H9 (cell line): Measurements from ENCODE around the gene ZNF396. TPM values are rescaled to one million over a fixed set of nuclear protein-coding genes. Genes with fewer than 3 reads are reported as not detected.

Source experiments
- DNase-seq: peaks from one replicate; pipeline ENCODE4 v3.0.0-alpha.2; 2017
- H2AFZ ChIP-seq: one replicate; pipeline ENCODE4 v1.6.1; 2013; ENCODE audit warnings: mild to moderate bottlenecking, low read length, control low read depth, moderate library complexity
- H2AK5ac ChIP-seq: 2 replicates; pipeline ENCODE4 v1.6.1; 2013; ENCODE audit warnings: low read length, control low read depth, mixed read lengths; ENCODE audit not compliant: insufficient read length
- H2BK120ac ChIP-seq: one replicate; pipeline ENCODE4 v1.6.1; 2013; ENCODE audit warnings: low read depth, mild to moderate bottlenecking, low read length, control low read depth, inconsistent platforms; ENCODE audit not compliant: poor library complexity, severe bottlenecking
- H2BK12ac ChIP-seq: 2 replicates; pipeline ENCODE4 v1.6.1; 2013; ENCODE audit warnings: low read length, control low read depth, mixed read lengths, low read depth; ENCODE audit not compliant: insufficient read length
- H2BK15ac ChIP-seq: 2 replicates; pipeline ENCODE4 v1.6.1; 2013; ENCODE audit warnings: low read depth, low read length, control low read depth
- H2BK20ac ChIP-seq: one replicate; pipeline ENCODE4 v1.6.1; 2013; ENCODE audit warnings: low read depth, mild to moderate bottlenecking, low read length, control low read depth, inconsistent platforms; ENCODE audit not compliant: poor library complexity, severe bottlenecking
- H2BK5ac ChIP-seq: 2 replicates; pipeline ENCODE4 v1.6.1; 2013; ENCODE audit warnings: low read length, control low read depth, mixed read lengths; ENCODE audit not compliant: insufficient read length
- H3K14ac ChIP-seq: 2 replicates; pipeline ENCODE4 v1.6.1; 2013; ENCODE audit warnings: low read length, control low read depth; ENCODE audit not compliant: insufficient read depth
- H3K18ac ChIP-seq: 2 replicates; pipeline ENCODE4 v1.6.1; 2013; ENCODE audit warnings: low read depth, mild to moderate bottlenecking, mixed read lengths, low read length, control low read depth; ENCODE audit not compliant: insufficient read length
- H3K23ac ChIP-seq: 2 replicates; pipeline ENCODE4 v1.6.1; 2013; ENCODE audit warnings: low read length, control low read depth, mixed read lengths, low read depth; ENCODE audit not compliant: insufficient read length
- H3K23me2 ChIP-seq: 2 replicates; pipeline ENCODE4 v1.6.1; 2013; ENCODE audit warnings: low read depth, mild to moderate bottlenecking, mixed read lengths, low read length, control low read depth; ENCODE audit not compliant: insufficient read length, poor library complexity, severe bottlenecking
- H3K27ac ChIP-seq: 2 replicates; pipeline ENCODE4 v1.5.1; 2013; ENCODE audit warnings: low read length, control low read depth, mixed read lengths, low read depth; ENCODE audit not compliant: insufficient read length
- H3K27me3 ChIP-seq: 2 replicates; pipeline ENCODE4 v1.6.1; 2013; ENCODE audit warnings: low read length, control low read depth, inconsistent platforms; ENCODE audit not compliant: insufficient read depth
- H3K4ac ChIP-seq: 2 replicates; pipeline ENCODE4 v1.6.1; 2013; ENCODE audit warnings: low read depth, mild to moderate bottlenecking, control low read depth, inconsistent platforms, low read length, moderate library complexity
- H3K4me1 ChIP-seq: 2 replicates; pipeline ENCODE4 v1.6.1; 2013; ENCODE audit warnings: low read length, control low read depth, inconsistent platforms; ENCODE audit not compliant: insufficient read depth
- H3K4me2 ChIP-seq: 2 replicates; pipeline ENCODE4 v1.6.1; 2013; ENCODE audit warnings: low read length, control low read depth, mixed read lengths; ENCODE audit not compliant: insufficient read length, insufficient read depth
- H3K56ac ChIP-seq: 2 replicates; pipeline ENCODE4 v1.6.1; 2013; ENCODE audit warnings: low read depth, mild to moderate bottlenecking, mixed read lengths, low read length, control low read depth; ENCODE audit not compliant: insufficient read length
- H3K79me1 ChIP-seq: 2 replicates; pipeline ENCODE4 v1.6.1; 2013; ENCODE audit warnings: low read depth, mild to moderate bottlenecking, moderate library complexity, low read length, control low read depth, inconsistent platforms; ENCODE audit not compliant: insufficient read depth, poor library complexity, severe bottlenecking
- H3K79me2 ChIP-seq: 2 replicates; pipeline ENCODE4 v1.6.1; 2013; ENCODE audit warnings: low read length, control low read depth, inconsistent platforms; ENCODE audit not compliant: insufficient read depth
- H3K9ac ChIP-seq: 2 replicates; pipeline ENCODE4 v1.6.1; 2013; ENCODE audit warnings: low read length, control low read depth, mixed read lengths; ENCODE audit not compliant: insufficient read length; ENCODE audit errors: extremely low read depth
- H3K9me3 ChIP-seq: one replicate; pipeline ENCODE4 v1.6.1; 2013; ENCODE audit warnings: low read depth, low read length, inconsistent platforms; ENCODE audit not compliant: control insufficient read depth
- H3T11ph ChIP-seq: one replicate; pipeline ENCODE4 v1.6.1; 2013; ENCODE audit warnings: mild to moderate bottlenecking, low read length, control low read depth, inconsistent platforms
- H4K20me1 ChIP-seq: one replicate; pipeline ENCODE4 v1.6.1; 2013; ENCODE audit not compliant: control insufficient read depth, insufficient read length, insufficient read depth
- H4K5ac ChIP-seq: 2 replicates; pipeline ENCODE4 v1.6.1; 2013; ENCODE audit warnings: low read depth, mild to moderate bottlenecking, mixed read lengths, low read length, control low read depth; ENCODE audit not compliant: insufficient read length
- H4K8ac ChIP-seq: replicated peaks from 2 replicates; pipeline ENCODE4 v1.6.1; 2013; ENCODE audit warnings: low read length, control low read depth, mixed read lengths, low read depth; ENCODE audit not compliant: insufficient read length
- H4K91ac ChIP-seq: 2 replicates; pipeline ENCODE4 v1.6.1; 2013; ENCODE audit warnings: low read depth, mild to moderate bottlenecking, moderate library complexity, mixed read lengths, low read length, control low read depth; ENCODE audit not compliant: insufficient read length
- H3K27ac Mint-ChIP-seq, 3 experiments: 2 replicates in 2 of 3; 3 replicates in 1 of 3; pipeline ENCODE4 v1.8.0; 2020 to 2021; ENCODE audit warnings: mixed read lengths in 3 of 3, mild to moderate bottlenecking in 1 of 3, moderate library complexity in 1 of 3
- H3K27me3 Mint-ChIP-seq: 2 replicates; pipeline ENCODE4 v1.8.0; 2021; ENCODE audit warnings: low read depth, mild to moderate bottlenecking, moderate library complexity, mixed read lengths
- H3K36me3 Mint-ChIP-seq, 3 experiments: 2 replicates in 2 of 3; 3 replicates in 1 of 3; pipeline ENCODE4 v1.8.0; 2020 to 2021; ENCODE audit warnings: low read depth in 3 of 3, mixed read lengths in 3 of 3; ENCODE audit not compliant: insufficient read depth in 1 of 3
- H3K4me1 Mint-ChIP-seq, 2 experiments: 2 replicates each; pipeline ENCODE4 v1.8.0; 2020; ENCODE audit warnings: mixed read lengths in 2 of 2
- H3K4me3 Mint-ChIP-seq, 2 experiments: 2 replicates in 1 of 2; 3 replicates in 1 of 2; pipeline ENCODE4 v1.8.0; 2020 to 2021; ENCODE audit warnings: mild to moderate bottlenecking in 2 of 2, mixed read lengths in 2 of 2, moderate library complexity in 1 of 2
- H3K9me3 Mint-ChIP-seq, 2 experiments: 2 replicates in 1 of 2; 3 replicates in 1 of 2; pipeline ENCODE4 v1.8.0; 2020; ENCODE audit warnings: mild to moderate bottlenecking in 2 of 2, mixed read lengths in 2 of 2, moderate library complexity in 1 of 2
- WGBS: extraction: QIAGEN DNeasy Blood & Tissue Kit; methylation state at CpG from one replicate; pipeline ENCODE4 v1.1.7; 2013; ENCODE audit warnings: missing lambda C conversion rate, low lambda C conversion rate, mixed read lengths; ENCODE audit not compliant: insufficient read length; ENCODE audit errors: extremely low coverage; 5-methylcytosine and 5-hydroxymethylcytosine counted together
- total RNA-seq: library from RNA; stranded (reverse); gene quantifications from 2 replicates; pipeline ENCODE4 v1.2.1, GENCODE V29; 2021
- TF ChIP-seq, protein P1 (sequence below): fragments of 200-600 bp; sonication (generic); conservative IDR thresholded peaks from 3 replicates; pipeline ENCODE4 v1.8.0; 2021; ENCODE audit warnings: antibody characterized with exemption, mild to moderate bottlenecking

The ZNF396 gene
- total RNA-seq, 1 experiment from 2014 or later = 1.2 TPM

DNA sequence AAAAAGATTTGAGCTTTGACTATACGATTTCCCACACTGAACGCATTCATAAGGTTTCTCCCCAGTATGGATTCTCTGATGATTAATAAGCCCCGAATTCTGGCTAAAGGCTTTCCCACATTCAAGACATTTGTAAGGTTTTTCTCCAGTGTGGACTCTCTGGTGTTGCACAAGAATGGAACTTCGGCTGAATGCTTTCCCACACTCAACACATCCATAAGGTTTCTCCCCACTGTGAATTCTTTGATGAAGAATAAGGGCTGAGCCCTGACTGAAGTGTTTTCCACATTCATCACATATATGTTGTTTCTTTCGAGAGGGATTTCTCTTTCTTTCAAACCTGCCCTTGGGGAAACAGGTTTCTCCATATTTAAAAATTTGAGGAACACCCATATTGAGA, 39.9 kb downstream of the ZNF396 start:
- H3K27ac Mint-ChIP-seq = no peak overlapping the region
- H3K4me3 Mint-ChIP-seq = no peak overlapping the region
- Histone ChIP-seq H4K20me1 (no peaks in the 10 kb centered on the region), H2AFZ (no peak overlapping the region), H2BK20ac (no peak overlapping the region), H3K23me2 (no peaks in the 10 kb centered on the region), H2BK15ac (no peak overlapping the region), H3K4me1 (no peaks in the 10 kb centered on the region), H3K9me3 (no peaks in the 10 kb centered on the region), H3K79me1 (peaks cover 3% of the 10 kb centered on the region), H3K27me3 (no peaks in the 10 kb centered on the region), H3K4me2 (no peak overlapping the region), H3K79me2 (peaks cover 7% of the 10 kb centered on the region), H3K14ac (no peak overlapping the region), H3K27ac (no peak overlapping the region), H3K56ac (no peak overlapping the region), H3K9ac (no peak overlapping the region), H2AK5ac (no peak overlapping the region), H2BK120ac (no peak overlapping the region), H4K5ac (no peak overlapping the region), H4K91ac (no peak overlapping the region), H2BK12ac (no peak overlapping the region), H3K23ac (no peak overlapping the region), H4K8ac (no peak overlapping the region), H3T11ph (no peak overlapping the region), H3K4ac (no peak overlapping the region), H2BK5ac (no peak overlapping the region), H3K18ac (no peak overlapping the region)
- H3K27me3 Mint-ChIP-seq = no peaks in the 10 kb centered on the region
- TF ChIP-seq, protein P1, sequence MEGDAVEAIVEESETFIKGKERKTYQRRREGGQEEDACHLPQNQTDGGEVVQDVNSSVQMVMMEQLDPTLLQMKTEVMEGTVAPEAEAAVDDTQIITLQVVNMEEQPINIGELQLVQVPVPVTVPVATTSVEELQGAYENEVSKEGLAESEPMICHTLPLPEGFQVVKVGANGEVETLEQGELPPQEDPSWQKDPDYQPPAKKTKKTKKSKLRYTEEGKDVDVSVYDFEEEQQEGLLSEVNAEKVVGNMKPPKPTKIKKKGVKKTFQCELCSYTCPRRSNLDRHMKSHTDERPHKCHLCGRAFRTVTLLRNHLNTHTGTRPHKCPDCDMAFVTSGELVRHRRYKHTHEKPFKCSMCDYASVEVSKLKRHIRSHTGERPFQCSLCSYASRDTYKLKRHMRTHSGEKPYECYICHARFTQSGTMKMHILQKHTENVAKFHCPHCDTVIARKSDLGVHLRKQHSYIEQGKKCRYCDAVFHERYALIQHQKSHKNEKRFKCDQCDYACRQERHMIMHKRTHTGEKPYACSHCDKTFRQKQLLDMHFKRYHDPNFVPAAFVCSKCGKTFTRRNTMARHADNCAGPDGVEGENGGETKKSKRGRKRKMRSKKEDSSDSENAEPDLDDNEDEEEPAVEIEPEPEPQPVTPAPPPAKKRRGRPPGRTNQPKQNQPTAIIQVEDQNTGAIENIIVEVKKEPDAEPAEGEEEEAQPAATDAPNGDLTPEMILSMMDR = no peak
- WGBS = no CpG with 5 or more reads among the region's 5 CpGs
- H3K36me3 Mint-ChIP-seq = peaks cover 55 to 80% (median 75%) of the 10 kb centered on the region in 3 experiments; a peak in 6 of 7 replicates
- H3K4me1 Mint-ChIP-seq = no peaks in the 10 kb centered on the region
- DNase-seq = no peak
- no peaks in the 10 kb centered on the region; a peak in 1 of 5 replicates for H3K9me3 Mint-ChIP-seq
